Amniotic stem cell (primary cell): ENCODE measurements around the gene NXPE4.
"Not testable (repeated sequence)": the region's sequence is repeated elsewhere in the genome, so short reads cannot be mapped to it uniquely, and the experiment has no call there.

ENCODE experiments used
- DNase-seq: peaks from one replicate; lab custom pipeline; 2025; lab: John Stamatoyannopoulos, UW

The NXPE4 gene

GRCh38 chr11:114610550-114610949 lies 15.0 kb upstream of the NXPE4 start:
- DNase-seq = no peak

GRCh38 chr11:114609429-114609828 lies 13.8 kb upstream of the NXPE4 start:
- no peak for DNase-seq

GRCh38 chr11:114608605-114609004 lies 13.0 kb upstream of the NXPE4 start:
- DNase-seq = not testable (repeated sequence)

- DNase-seq = no peak
Observed at GRCh38 chr11:114607753-114608459, 12.3 kb upstream of the NXPE4 start.

GRCh38 chr11:114606802-114607075 lies 11.2 kb upstream of the NXPE4 start:
- DNase-seq = not testable (repeated sequence)

- DNase-seq = no peak
Observed at GRCh38 chr11:114606003-114606801, 10.6 kb upstream of the NXPE4 start.

GRCh38 chr11:114605370-114605769 lies 9.8 kb upstream of the NXPE4 start:
- no peak for DNase-seq

GRCh38 chr11:114604886-114605285 lies 9.3 kb upstream of the NXPE4 start:
- no peak for DNase-seq

- no peak for DNase-seq
Observed at GRCh38 chr11:114604179-114604813, 8.7 kb upstream of the NXPE4 start.

GRCh38 chr11:114603151-114603550 lies 7.6 kb upstream of the NXPE4 start:
- DNase-seq = not testable (repeated sequence)

GRCh38 chr11:114598461-114598860 lies 2.9 kb upstream of the NXPE4 start:
- DNase-seq = no peak

GRCh38 chr11:114596175-114596919 lies 761 bp upstream of the NXPE4 start:
- DNase-seq = no peak

GRCh38 chr11:114594703-114595102 lies 883 bp downstream of the NXPE4 start:
- no peak for DNase-seq

GRCh38 chr11:114587398-114587953 lies 8.1 kb downstream of the NXPE4 start:
- DNase-seq = no peak

GRCh38 chr11:114586797-114587196 lies 8.8 kb downstream of the NXPE4 start:
- DNase-seq = no peak

GRCh38 chr11:114571712-114572111 lies 23.9 kb downstream of the NXPE4 start:
- no peak for DNase-seq

GRCh38 chr11:114569801-114570200 lies 25.8 kb downstream of the NXPE4 start:
- DNase-seq = no peak

- no peak for DNase-seq
Observed at GRCh38 chr11:114566276-114566675, 29.3 kb downstream of the NXPE4 start.

GRCh38 chr11:114564831-114565230 lies 30.8 kb downstream of the NXPE4 start:
- DNase-seq = no peak

- no peak for DNase-seq
Observed at GRCh38 chr11:114563077-114563476, 32.5 kb downstream of the NXPE4 start.

- no peak for DNase-seq
Observed at GRCh38 chr11:114562166-114562916, 33.2 kb downstream of the NXPE4 start.
